Posterior vena cava (tissue), 2 donors: ENCODE data around the gene GPR162. TPM values are rescaled to one million over a fixed set of nuclear protein-coding genes. Genes with fewer than 3 reads are reported as not detected.

Experiments used
- DNase-seq: peaks from one replicate; pipeline ENCODE4 v3.0.0-alpha.2; 2020; ENCODE audit warnings: low spot score
- intact Hi-C, 2 donors: fragments of 100-400 bp; cut with DNase I; formaldehyde crosslinking; loops; one replicate each; pipeline versions ENCODE4 v1.14.1 to v1.14.2; 2022 to 2023
- total RNA-seq, 2 donors: library from RNA; stranded (reverse); fragmentation: NEBNext Ultra II Directional; extraction: Animal tissue kit (Norgen Biotek cat#: 25700); gene quantifications; one replicate each; pipeline ENCODE4 v1.2.1, GENCODE V29; 2021
- donor health status: DM: yes; HTN: yes; CAD: no.
- donor health status: DM: yes; HTN: yes; CAD: no.

The GPR162 gene
- total RNA-seq, 2 donors from 2014 or later = 3.9 to 5.1 TPM

DNA sequence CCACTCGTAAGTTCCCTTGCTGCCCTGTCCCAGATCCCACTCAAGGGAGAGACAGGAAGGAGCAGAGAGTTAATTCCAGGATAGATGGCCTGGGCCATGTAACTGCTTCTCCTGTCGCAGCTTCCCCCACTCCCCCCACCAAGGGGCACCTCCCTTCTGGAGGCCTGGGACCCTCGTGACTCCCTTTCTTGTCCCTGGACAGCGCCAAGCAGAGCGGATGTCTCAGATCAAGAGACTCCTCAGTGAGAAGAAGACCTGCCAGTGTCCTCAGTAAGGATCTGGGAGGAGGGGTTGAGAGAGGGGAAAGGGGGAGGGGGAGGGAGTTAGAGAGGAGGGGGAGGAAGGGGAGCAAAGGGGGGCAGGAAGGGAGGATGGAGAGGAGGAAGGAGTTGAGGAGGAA is 3.0 kb upstream of the GPR162 start:
- intact Hi-C loops = no loop called here
- DNase-seq = no peak

DNA sequence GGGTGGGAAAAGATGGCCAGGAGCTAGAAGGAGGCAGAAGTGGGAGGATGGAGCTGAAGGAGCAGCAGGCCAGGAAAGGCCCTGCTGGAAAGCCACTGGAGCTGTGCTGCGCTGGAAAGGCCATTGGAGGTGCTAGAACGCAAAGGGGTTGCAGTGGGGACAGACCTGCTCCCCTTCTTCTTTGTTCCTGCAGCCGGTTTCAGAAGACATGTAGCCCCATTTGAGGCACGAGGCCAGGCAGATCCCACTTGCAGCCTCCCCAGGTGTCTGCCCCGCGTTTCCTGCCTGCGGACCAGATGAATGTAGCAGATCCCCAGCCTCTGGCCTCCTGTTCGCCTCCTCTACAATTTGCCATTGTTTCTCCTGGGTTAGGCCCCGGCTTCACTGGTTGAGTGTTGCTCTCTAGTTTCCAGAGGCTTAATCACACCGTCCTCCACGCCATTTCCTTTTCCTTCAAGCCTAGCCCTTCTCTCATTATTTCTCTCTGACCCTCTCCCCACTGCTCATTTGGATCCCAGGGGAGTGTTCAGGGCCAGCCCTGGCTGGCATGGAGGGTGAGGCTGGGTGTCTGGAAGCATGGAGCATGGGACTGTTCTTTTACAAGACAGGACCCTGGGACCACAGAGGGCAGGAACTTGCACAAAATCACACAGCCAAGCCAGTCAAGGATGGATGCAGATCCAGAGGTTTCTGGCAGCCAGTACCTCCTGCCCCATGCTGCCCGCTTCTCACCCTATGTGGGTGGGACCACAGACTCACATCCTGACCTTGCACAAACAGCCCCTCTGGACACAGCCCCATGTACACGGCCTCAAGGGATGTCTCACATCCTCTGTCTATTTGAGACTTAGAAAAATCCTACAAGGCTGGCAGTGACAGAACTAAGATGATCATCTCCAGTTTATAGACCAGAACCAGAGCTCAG is 2.3 kb upstream of the GPR162 start:
- intact Hi-C loops = no loop called here
- no peak for DNase-seq

DNA sequence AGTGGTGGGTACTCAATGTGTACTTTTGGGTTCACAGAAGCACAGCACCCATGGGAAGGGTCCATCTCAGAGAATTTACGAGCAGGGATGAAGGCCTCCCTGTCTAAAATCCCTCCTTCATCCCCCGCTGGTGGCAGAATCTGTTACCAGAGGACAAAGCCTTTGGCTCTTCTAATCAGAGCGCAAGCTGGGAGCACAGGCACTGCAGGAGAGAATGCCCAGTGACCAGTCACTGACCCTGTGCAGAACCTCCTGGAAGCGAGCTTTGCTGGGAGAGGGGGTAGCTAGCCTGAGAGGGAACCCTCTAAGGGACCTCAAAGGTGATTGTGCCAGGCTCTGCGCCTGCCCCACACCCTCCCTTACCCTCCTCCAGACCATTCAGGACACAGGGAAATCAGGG is 1.5 kb upstream of the GPR162 start:
- intact Hi-C loops = no loop called here
- DNase-seq = no peak

DNA sequence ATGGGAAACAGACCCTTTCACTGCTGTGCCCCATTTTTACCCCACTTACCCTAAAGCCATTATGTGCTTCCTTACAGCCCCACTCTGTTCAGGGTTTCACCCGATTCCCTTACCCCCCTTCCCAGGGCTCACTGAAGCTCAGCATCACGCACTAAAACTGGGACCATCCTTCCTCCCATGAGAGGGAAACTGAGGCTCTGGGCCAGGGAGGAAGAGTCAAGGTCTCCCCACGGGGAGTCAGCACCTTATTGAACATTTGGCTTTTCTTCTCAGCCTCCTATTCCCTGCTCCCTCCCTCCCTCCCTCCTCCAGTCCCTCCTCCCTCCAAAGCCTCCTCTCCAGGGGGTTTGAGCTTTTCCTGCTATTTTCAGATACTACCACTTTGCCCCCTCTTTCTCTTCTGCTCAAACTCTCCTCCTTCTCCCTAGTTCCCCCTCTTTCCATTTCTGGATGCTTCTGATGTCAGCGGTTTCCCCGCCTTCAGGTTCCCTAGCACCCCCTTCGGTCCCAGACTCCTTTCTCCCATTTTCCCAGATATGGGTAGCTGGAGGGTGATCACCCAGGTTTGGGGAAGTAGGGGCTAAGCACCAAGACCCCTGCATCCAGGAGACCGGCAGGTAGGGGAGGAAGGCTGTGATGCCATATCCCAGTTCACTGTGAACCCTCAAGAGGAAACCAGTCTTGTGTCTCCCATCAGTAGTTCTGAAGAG is 960 bp downstream of the GPR162 start:
- no peak for DNase-seq
- intact Hi-C loops = no loop called here

DNA sequence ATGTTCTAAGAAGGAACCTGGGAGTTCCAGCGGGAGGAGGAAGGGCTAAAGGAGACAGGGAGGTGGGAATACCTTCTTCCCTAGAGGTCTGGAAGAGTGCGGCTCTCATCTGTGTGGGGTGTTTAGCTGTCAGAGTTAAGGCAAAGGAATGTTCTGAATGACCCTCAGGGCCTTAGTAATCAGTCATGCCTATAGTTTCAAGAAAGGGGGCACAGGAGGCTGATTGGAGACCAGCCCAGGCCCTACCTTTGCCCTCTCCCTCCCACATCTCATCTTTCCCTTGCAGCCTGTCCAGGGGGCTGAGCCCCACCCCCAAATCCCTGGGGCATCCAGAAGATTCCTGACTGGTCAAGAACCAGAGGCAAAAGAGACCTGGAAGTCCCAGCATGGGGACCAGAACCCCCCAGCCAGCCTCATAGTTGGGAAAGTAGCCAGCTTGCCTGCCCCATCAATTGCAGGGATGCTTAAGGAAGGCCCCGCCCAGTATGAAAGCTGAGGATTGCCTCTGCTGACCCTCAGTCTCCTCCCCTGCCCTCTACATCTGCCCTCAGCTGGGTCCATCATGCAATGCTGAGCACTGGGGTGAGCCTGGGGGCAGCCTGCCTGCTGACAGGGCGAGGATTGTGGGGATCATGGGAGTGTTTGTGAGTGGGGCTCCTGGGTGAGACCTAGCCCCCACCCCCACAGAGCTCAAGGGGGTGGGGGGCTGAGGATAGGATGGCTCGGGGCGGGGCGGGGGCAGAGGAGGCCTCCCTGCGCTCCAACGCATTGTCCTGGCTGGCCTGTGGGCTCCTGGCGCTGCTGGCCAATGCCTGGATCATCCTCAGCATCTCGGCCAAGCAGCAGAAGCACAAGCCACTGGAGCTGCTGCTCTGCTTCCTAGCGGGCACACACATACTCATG is 1.8 kb downstream of the GPR162 start:
- DNase-seq = no peak
- intact Hi-C loops = no loop called here

DNA sequence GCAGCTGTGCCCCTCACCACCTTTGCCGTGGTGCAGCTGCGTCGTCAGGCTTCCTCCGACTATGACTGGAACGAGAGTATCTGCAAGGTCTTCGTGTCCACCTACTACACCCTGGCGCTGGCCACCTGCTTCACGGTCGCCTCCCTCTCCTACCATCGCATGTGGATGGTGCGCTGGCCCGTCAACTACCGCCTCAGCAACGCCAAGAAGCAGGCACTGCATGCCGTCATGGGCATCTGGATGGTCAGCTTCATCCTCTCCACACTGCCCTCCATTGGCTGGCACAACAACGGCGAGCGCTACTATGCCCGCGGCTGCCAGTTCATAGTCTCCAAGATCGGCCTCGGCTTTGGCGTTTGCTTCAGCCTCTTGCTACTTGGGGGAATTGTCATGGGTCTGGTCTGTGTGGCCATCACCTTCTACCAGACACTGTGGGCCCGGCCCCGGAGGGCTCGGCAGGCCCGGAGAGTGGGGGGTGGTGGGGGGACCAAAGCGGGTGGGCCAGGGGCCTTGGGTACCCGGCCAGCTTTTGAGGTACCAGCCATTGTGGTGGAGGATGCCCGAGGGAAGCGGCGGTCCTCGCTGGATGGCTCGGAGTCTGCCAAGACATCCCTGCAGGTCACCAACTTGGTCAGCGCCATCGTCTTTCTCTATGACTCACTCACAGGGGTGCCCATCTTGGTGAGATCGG is 2.6 kb downstream of the GPR162 start:
- intact Hi-C loops = no loop called here
- no peak for DNase-seq

DNA sequence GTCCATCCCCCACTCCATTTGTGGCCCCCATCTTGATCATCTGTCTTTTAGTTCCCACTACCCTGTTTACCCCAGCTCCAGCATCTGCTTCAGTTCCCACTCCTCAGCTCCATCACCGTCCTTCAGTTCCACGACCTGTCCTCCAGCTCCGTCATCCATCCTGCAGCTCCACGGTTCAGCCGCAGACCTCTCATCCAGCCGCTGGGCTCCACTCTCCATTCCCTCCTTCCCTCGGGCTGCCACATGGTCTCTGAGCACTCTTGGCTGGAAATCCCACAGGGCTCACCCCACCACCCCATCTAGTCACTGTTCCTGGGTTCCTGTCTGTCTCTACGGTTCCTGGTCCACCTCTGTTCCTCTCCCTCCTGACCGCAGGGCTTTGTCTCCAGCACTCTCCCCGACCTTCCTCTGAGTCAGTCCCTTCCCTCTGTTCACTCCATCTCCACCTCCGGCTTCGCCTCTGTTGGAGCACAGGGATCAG is 3.3 kb downstream of the GPR162 start:
- intact Hi-C loops = no loop called here
- DNase-seq = no peak

DNA sequence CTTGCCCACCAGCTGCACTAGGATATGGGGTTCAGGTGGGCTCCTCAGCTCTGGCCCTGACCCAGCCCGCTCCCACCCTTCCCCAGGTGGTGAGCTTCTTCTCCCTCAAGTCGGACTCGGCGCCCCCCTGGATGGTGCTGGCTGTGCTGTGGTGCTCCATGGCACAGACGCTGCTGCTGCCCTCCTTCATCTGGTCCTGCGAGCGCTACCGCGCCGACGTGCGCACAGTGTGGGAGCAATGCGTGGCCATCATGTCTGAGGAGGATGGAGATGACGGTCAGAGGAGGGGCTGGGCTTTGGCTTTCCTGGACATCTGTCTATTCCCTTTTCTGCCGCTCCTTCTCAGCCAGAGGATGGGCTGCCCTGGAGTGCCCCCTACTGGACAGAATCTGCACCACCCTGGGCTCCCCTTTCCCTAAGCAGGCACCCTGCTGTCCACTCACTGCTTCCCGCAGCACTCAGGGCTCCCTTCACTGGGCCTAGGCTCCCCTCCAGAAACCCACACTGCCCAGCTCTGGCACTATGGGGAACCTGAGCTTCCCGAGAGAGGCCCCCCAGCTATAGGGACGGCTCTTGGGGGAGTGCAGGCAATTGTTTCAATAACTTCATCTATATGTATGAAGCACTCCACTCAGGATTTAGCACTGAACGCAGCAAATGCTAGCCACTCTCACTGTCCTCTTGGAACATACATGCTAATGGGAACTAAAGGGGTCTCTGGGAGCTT is 3.9 kb downstream of the GPR162 start:
- intact Hi-C loops = no loop called here
- peak; percentile 95 for DNase-seq

DNA sequence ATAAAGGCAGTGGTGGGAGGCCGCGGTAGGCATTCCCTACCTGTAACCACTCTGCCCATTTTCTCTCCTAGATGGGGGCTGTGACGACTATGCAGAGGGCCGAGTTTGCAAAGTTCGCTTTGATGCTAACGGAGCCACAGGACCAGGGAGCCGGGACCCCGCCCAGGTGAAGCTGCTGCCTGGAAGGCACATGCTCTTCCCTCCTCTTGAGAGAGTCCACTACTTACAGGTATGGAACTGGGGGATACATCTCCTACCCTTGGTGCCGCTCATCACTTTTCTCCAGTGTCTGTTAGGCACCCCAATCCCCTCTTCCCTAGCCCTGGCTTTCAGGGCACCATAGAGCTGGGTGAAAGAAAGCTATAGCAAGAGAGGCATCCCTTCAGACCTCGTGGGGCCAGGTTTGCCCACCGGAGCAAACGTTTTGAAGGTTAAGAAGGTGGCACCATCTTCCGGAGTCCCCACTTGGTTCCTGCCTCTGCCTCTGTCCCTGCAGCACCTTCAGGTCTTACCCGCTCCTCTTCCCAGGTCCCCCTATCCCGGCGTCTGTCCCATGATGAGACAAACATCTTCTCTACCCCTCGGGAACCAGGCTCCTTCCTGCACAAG is 4.6 kb downstream of the GPR162 start:
- intact Hi-C loops = no loop called here
- no peak for DNase-seq

DNA sequence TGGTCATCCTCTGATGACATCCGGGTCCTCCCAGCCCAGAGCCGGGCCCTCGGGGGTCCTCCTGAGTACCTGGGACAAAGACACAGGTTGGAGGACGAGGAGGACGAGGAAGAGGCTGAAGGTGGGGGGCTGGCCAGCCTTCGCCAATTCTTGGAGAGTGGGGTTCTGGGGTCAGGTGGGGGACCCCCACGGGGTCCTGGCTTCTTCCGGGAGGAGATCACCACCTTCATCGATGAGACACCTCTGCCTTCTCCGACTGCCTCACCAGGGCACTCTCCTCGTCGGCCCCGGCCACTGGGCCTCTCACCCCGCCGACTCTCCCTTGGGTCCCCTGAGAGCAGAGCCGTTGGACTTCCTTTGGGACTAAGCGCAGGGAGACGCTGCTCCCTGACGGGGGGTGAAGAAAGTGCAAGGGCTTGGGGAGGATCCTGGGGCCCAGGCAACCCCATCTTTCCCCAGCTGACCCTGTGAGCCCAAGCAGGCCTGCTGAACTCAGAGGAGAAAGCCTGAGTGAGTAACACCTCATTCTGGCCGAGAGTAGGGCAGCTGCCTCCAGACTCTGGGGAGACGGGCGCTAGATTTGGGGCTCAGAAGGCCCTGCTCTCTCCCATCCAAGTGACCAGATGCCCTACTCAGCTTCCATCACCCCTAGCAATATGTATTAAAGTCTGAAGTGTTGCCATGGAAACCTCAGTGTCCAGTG is 5.3 kb downstream of the GPR162 start:
- intact Hi-C loops = no loop called here
- DNase-seq = no peak

DNA sequence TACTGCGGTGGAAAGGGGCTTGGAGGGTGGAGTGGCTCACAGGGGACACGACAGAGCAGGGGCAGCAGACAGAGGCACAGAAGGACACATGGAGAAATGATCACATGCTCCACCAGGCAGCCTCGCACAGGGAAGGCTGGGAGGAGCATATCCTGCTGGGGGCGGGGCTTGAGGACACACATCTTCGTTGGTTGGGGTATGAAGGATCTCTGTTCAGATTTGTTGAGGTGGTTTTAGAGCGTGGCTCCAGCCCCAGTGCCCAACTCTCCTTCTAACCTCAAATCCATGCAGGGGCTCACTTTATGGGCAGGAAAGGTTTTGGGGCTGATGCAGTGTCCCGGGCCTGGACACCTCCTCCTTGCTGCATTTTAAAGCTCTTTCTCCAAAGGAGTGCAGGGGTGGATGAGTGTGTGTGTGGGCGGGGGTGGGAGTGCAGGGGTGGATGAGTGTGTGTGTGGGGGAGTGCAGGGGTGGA is 5.9 kb downstream of the GPR162 start:
- DNase-seq = peak; percentile 91
- intact Hi-C loops = no loop called here

DNA sequence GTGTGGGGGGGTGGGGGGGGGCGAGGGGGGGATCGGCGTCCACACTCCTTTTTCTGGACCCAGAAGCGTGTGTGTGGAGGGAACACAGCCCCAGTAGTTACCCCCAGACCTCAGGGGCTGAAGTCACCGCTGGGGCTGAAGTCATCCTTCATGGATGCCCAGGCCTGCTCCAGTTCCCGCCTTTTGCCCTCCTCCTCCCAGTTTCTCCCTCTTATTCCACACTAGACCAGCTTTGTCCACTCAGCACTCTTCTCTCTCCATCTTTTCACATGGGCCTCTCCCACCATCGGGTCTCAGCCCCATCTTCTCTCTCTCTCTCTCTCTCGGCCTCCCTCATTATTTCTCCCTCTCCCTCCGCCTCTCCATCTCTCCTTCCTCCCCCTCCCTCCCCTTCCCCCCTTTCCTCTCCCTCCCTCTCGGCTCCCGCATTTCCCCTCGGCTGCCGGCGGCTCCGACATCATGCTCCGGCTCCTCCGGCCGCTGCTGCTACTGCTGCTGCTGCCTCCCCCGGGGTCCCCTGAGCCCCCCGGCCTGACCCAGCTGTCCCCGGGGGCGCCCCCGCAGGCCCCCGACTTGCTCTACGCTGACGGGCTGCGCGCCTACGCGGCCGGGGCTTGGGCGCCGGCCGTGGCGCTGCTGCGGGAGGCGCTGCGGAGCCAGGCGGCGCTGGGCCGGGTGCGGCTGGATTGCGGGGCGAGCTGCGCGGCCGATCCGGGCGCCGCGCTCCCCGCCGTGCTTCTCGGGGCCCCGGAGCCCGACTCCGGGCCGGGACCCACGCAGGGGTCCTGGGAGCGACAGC is 6.6 kb downstream of the GPR162 start, which contains the start of gene P3H3:
TSS of gene P3H3 (plus strand) at position 426 of the 799 bp plus-strand sequence. CDS start at position 460, 34 bp downstream.
- no peak for DNase-seq
- intact Hi-C loops = no loop called here

DNA sequence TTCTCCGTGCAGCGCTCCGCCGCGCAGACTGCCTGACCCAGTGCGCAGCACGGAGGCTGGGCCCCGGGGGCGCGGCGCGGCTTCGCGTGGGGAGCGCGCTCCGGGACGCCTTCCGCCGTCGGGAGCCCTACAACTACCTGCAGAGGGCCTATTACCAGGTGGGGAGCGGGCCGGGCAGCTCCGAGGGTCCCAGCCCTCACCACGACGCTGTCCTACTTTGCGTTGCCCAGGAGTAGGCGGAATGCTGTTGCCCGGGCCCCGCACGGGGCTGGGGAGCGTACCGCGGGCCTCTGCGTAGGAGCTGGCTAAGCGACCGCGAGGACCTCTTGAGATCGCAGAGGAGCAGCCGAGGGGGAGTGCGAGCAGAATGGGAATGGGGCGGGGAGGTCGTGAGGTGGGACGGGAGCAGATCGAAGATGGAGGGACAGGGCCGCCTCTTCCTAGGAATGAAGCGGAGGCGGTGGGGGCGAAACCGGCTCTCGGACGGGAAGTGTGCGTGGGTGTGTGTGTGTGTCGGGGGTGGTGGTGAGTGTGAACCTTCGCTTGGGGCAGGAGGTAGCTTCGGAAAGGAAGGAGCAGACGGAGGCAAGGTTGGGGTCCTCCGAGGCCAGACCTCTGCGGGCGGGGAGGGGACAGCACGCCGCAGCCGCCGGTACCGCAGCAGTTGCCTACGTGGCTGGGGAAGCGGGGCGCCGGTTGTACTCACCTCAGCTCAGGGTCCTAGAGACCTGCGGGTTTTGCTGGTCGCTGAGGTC is 7.3 kb downstream of the GPR162 start:
- no peak for DNase-seq
- intact Hi-C loops = no loop called here

DNA sequence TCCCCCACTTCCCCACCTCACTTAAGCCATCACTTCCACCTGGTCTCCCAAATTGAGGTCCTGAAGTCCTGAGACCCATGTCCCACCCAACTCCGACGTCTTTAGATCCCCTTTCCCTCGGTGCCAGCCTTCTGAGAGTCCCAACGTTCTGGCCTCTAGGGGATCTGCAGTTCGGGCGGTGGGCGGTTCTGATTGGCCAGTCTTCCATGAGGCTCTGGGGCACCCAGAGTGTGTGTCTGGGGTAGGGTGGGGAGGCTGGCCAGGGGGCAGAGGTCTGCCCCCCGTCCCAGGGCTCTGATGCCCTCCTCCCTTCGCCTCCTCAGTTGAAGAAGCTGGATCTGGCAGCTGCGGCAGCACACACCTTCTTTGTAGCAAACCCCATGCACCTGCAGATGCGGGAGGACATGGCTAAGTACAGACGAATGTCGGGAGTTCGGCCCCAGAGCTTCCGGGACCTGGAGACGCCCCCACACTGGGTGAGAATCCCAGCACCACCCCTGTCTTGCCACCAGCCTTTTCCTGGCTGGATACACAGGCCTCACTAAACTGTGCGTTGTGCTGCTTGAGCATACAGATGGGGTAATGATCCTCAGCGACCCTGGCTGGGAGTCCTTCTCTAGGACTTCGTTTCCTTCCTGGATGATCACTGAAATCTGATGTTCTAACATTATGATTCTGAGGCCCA is 8.1 kb downstream of the GPR162 start:
- no peak for DNase-seq
- intact Hi-C loops = no loop called here

DNA sequence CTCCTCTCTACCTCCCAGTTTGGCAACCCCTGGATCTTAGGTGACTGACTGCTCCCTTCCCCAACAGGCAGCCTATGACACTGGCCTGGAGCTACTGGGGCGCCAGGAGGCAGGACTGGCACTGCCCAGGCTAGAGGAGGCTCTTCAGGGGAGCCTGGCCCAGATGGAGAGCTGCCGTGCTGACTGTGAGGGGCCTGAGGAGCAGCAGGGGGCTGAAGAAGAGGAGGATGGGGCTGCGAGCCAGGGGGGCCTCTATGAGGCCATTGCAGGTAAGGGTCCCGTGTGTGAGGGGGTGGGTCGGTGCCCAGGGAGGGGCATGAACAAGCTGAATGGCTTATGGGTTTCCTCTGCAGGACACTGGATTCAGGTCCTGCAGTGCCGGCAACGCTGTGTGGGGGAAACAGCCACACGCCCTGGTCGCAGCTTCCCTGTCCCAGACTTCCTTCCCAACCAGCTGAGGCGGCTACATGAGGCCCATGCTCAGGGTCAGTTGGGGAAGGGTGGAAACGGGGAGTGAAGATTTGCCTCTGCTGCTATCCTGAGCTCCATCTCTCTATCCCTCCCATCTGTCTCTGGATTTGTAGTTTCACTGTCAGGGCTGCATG is 8.8 kb downstream of the GPR162 start:
- DNase-seq = no peak
- intact Hi-C loops = no loop called here
